ENCODE data around the gene TCF7. TPM values are rescaled to one million over a fixed set of nuclear protein-coding genes. Genes with fewer than 3 reads are reported as not detected.

TCF7 gene
- total RNA-seq, 1 experiment from 2014 or later: 18.2 TPM

DNA sequence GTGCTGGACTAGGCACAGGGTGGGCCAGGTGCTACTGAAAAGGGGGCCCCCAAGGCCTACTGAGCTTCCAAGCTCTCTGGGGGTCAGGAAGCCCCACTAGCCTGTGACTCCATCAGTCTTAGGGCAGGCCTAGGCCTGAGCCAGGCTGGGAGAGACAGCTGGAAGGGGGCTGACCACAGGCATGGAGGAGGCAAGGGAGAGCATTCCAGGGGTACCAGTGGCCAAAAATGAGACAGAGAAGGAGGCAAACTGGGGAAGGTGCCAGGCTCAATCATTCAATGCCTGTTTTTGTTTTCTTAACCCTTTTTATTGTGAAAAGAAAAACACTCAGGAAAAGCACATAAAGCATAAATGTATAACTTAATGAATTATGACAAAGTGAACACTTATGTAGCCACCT is 26.2 kb upstream of the TCF7 start:
- Histone ChIP-seq H3K27me3 (ENCODE audit: insufficient read depth, low read length) (no peaks in the 10 kb centered on the region), H3K9ac (ENCODE audit: extremely low read depth, insufficient read length, low read length) (no peak overlapping the region), H3K23ac (ENCODE audit: insufficient read length, low read depth, low read length) (no peak overlapping the region), H2AK5ac (ENCODE audit: insufficient read length, low read length) (no peak overlapping the region), H2BK15ac (ENCODE audit: low read depth, low read length) (no peak overlapping the region), H2AFZ (ENCODE audit: low read length) (no peak overlapping the region), H3K4me2 (ENCODE audit: insufficient read depth, insufficient read length, low read length) (no peak overlapping the region), H4K20me1 (ENCODE audit: control insufficient read depth, insufficient read depth, insufficient read length) (no peaks in the 10 kb centered on the region), H3K4ac (ENCODE audit: low read depth, low read length) (no peak overlapping the region), H3K4me1 (ENCODE audit: insufficient read depth, low read length) (0 out of 2 replicates have a peak, but pooled peaks cover 3% of the 10 kb centered on the region), H3K23me2 (ENCODE audit: insufficient read length, low read depth, low read length, poor library complexity, severe bottlenecking) (no peaks in the 10 kb centered on the region), H2BK12ac (ENCODE audit: insufficient read length, low read depth, low read length) (no peak overlapping the region), H3K79me2 (ENCODE audit: insufficient read depth, low read length) (no peaks in the 10 kb centered on the region), H3K56ac (ENCODE audit: insufficient read length, low read depth, low read length) (no peak overlapping the region), H2BK5ac (ENCODE audit: insufficient read length, low read length) (no peak overlapping the region), H3K27ac (ENCODE audit: insufficient read length, low read depth, low read length) (no peak overlapping the region), H3T11ph (ENCODE audit: low read length) (no peak overlapping the region), H4K91ac (ENCODE audit: insufficient read length, low read depth, low read length) (no peak overlapping the region), H2BK20ac (ENCODE audit: low read depth, low read length, poor library complexity, severe bottlenecking) (no peak overlapping the region), H3K18ac (ENCODE audit: insufficient read length, low read depth, low read length) (peak overlapping the region; percentile 4), H4K8ac (replicated peaks; ENCODE audit: insufficient read length, low read depth, low read length) (no peak overlapping the region), H3K79me1 (ENCODE audit: insufficient read depth, low read depth, low read length, poor library complexity, severe bottlenecking) (no peaks in the 10 kb centered on the region), H3K9me3 (ENCODE audit: control insufficient read depth, low read depth, low read length) (no peaks in the 10 kb centered on the region), H2BK120ac (ENCODE audit: low read depth, low read length, poor library complexity, severe bottlenecking) (no peak overlapping the region), H3K14ac (ENCODE audit: insufficient read depth, low read length) (no peak overlapping the region), H4K5ac (ENCODE audit: insufficient read length, low read depth, low read length) (no peak overlapping the region)
- H3K4me3 Mint-ChIP-seq: no peak overlapping the region
- DNase-seq: no peak
- H3K36me3 Mint-ChIP-seq (ENCODE audit: insufficient read depth in 1 of 3, low read depth in 3 of 3): no peaks in the 10 kb centered on the region
- H3K27me3 Mint-ChIP-seq (ENCODE audit: low read depth): peaks cover 18% of the 10 kb centered on the region
- TF ChIP-seq CTCF (conservative IDR thresholded peaks at IDR 0.05): no peak
- no peaks in the 10 kb centered on the region for H3K9me3 Mint-ChIP-seq
- peaks cover 19 to 20% of the 10 kb centered on the region in 2 experiments for H3K4me1 Mint-ChIP-seq
- no peak overlapping the region for H3K27ac Mint-ChIP-seq

All from H9 (cell line).